ENCODE results near the gene PHRF1. TPM values are rescaled to one million over a fixed set of nuclear protein-coding genes. Genes with fewer than 3 reads are reported as not detected.

PHRF1 gene
- total and polyA plus RNA-seq, 9 donors: 3.8 to 34.2 (median 28.8) TPM

GRCh38 chr11:603154-603553 lies 26.9 kb downstream of the PHRF1 start:
- 83 to 89% (median 86%) methylated on average over 13 of the region's 13 CpGs for WGBS, 3 donors
- no peaks in the 10 kb centered on the region for H3K36me3 ChIP-seq
- TF ChIP-seq, protein P1, sequence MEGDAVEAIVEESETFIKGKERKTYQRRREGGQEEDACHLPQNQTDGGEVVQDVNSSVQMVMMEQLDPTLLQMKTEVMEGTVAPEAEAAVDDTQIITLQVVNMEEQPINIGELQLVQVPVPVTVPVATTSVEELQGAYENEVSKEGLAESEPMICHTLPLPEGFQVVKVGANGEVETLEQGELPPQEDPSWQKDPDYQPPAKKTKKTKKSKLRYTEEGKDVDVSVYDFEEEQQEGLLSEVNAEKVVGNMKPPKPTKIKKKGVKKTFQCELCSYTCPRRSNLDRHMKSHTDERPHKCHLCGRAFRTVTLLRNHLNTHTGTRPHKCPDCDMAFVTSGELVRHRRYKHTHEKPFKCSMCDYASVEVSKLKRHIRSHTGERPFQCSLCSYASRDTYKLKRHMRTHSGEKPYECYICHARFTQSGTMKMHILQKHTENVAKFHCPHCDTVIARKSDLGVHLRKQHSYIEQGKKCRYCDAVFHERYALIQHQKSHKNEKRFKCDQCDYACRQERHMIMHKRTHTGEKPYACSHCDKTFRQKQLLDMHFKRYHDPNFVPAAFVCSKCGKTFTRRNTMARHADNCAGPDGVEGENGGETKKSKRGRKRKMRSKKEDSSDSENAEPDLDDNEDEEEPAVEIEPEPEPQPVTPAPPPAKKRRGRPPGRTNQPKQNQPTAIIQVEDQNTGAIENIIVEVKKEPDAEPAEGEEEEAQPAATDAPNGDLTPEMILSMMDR (IDR thresholded peaks at IDR 0.05): no peak
- TF ChIP-seq POLR2A (IDR thresholded peaks at IDR 0.05) (no peak), EP300 (IDR thresholded peaks at IDR 0.05) (no peak)
- DNase-seq: no peak
- no peaks in the 10 kb centered on the region for H3K27me3 ChIP-seq
- H3K9me3 ChIP-seq: no peaks in the 10 kb centered on the region
- H3K27ac ChIP-seq: no peak overlapping the region
- no peak overlapping the region for H3K4me3 ChIP-seq
- no peaks in the 10 kb centered on the region for H3K4me1 ChIP-seq (ENCODE audit: insufficient read depth)
- intact Hi-C loops (cut with DNase I): no loop called here

GRCh38 chr11:605286-606129 lies 29.2 kb downstream of the PHRF1 start:
- H3K36me3 ChIP-seq: no peaks in the 10 kb centered on the region
- 87 to 91% (median 88%) methylated on average over 33 of the region's 33 CpGs for WGBS, 3 donors
- no peaks in the 10 kb centered on the region for H3K27me3 ChIP-seq
- H3K4me3 ChIP-seq: no peak overlapping the region
- peak overlapping the region; percentile 53 to 64 for H3K27ac ChIP-seq
- H3K4me1 ChIP-seq (ENCODE audit: insufficient read depth): no peaks in the 10 kb centered on the region
- intact Hi-C loops (cut with DNase I): no loop called here
- DNase-seq: peak in 2 of 5 donors; percentile 42 to 51
- TF ChIP-seq EP300 (IDR thresholded peaks at IDR 0.05): no peak
- TF ChIP-seq, protein P1 (IDR thresholded peaks at IDR 0.05): no peak
- no peaks in the 10 kb centered on the region for H3K9me3 ChIP-seq

- DNase-seq: peak; percentile 80 to 93 (median 86)
- H3K27me3 ChIP-seq: no peaks in the 10 kb centered on the region
- H3K27ac ChIP-seq: peak overlapping the region; percentile 53 to 64
- H3K36me3 ChIP-seq: no peaks in the 10 kb centered on the region
- 21 to 31% (median 26%) methylated on average over 10 to 19 of the region's 19 CpGs for WGBS, 3 donors
- no peaks in the 10 kb centered on the region for H3K4me1 ChIP-seq (ENCODE audit: insufficient read depth)
- intact Hi-C loops (cut with DNase I): no loop called here
- TF ChIP-seq EP300 (IDR thresholded peaks at IDR 0.05) (no peak), POLR2A (IDR thresholded peaks at IDR 0.05) (no peak)
- TF ChIP-seq, protein P1 (IDR thresholded peaks at IDR 0.05): no peak
- no peaks in the 10 kb centered on the region for H3K9me3 ChIP-seq
- H3K4me3 ChIP-seq: no peak overlapping the region
These were observed 30.0 kb downstream of the PHRF1 start for GRCh38 chr11:606245-606644.

GRCh38 chr11:607020-607780 lies 30.9 kb downstream of the PHRF1 start:
- no peaks in the 10 kb centered on the region for H3K27me3 ChIP-seq
- no peaks in the 10 kb centered on the region for H3K36me3 ChIP-seq
- H3K4me3 ChIP-seq: no peak overlapping the region
- no peaks in the 10 kb centered on the region for H3K9me3 ChIP-seq
- H3K4me1 ChIP-seq (ENCODE audit: insufficient read depth): no peaks in the 10 kb centered on the region
- peak in 2 of 5 donors; percentile 39 to 48 for DNase-seq
- TF ChIP-seq POLR2A (IDR thresholded peaks at IDR 0.05): no peak
- no peak for TF ChIP-seq EP300 (IDR thresholded peaks at IDR 0.05)
- TF ChIP-seq, protein P1 (IDR thresholded peaks at IDR 0.05): no peak
- 77 to 84% (median 77%) methylated on average over 33 to 35 of the region's 35 CpGs for WGBS, 3 donors
- intact Hi-C loops (cut with DNase I): no loop called here
- peak overlapping the region in 1 of 2 donors; percentile 53 for H3K27ac ChIP-seq

Data from ovary (tissue), 9 donors.